K562 (cell line): ENCODE results near the gene GNG14. TPM values are rescaled to one million over a fixed set of nuclear protein-coding genes. Genes with fewer than 3 reads are reported as not detected.
A peak's percentile ranks its signal among the peaks of the same experiment; 100 is the strongest.

Source experiments
- BRF1 ChIP-seq: IDR thresholded peaks from 3 replicates; pipeline ENCODE4 v1.6.1; 2011; ENCODE audit warnings: borderline replicate concordance, mild to moderate bottlenecking; ENCODE audit not compliant: insufficient read length; ENCODE audit errors: extremely low read depth
- CHD2 ChIP-seq: IDR thresholded peaks from 2 replicates; pipeline ENCODE4 v1.6.1; 2011; ENCODE audit warnings: low read depth, low read length
- E2F6 ChIP-seq, 2 experiments: IDR thresholded peaks; 2 replicates each; pipeline ENCODE4 v1.6.1; 2011; ENCODE audit warnings: borderline replicate concordance in 1 of 2, control low read depth in 1 of 2, low read depth in 1 of 2, low read length in 1 of 2, mild to moderate bottlenecking in 1 of 2, mixed read lengths in 1 of 2, moderate library complexity in 1 of 2; ENCODE audit not compliant: insufficient read depth in 1 of 2, insufficient read length in 1 of 2, poor library complexity in 1 of 2, severe bottlenecking in 1 of 2; ENCODE audit errors: extremely low read depth in 1 of 2
- ESRRA ChIP-seq: fragments of 450-650 bp; IDR thresholded peaks from 2 replicates; pipeline ENCODE4 v1.6.1; 2014; ENCODE audit warnings: low read depth, mild to moderate bottlenecking, moderate library complexity, borderline replicate concordance
- FOXM1 ChIP-seq, 2 experiments: fragments of 450-650 bp in 1 of 2; sonication (generic) in 1 of 2; formaldehyde crosslinking in 1 of 2; IDR thresholded peaks; 2 replicates each; pipeline versions ENCODE4 v1.6.1 to v1.9.0; 2017 to 2022; ENCODE audit warnings: low read depth in 2 of 2, mild to moderate bottlenecking in 2 of 2, missing genetic modification reagents in 1 of 2, moderate library complexity in 1 of 2
- GTF2A2 ChIP-seq: IDR thresholded peaks from 2 replicates; pipeline ENCODE4 v1.6.1; 2016; ENCODE audit warnings: mild to moderate bottlenecking, missing genetic modification characterization, missing compliant biosample characterization
- HDAC8 ChIP-seq: fragments of 450-650 bp; IDR thresholded peaks from 2 replicates; pipeline ENCODE4 v1.6.1; 2016; ENCODE audit warnings: mild to moderate bottlenecking, missing genetic modification characterization, moderate library complexity, missing compliant biosample characterization
- HDGF ChIP-seq: fragments of 450-650 bp; IDR thresholded peaks from 2 replicates; pipeline ENCODE4 v1.6.1; 2016
- HMG20A ChIP-seq: fragments of 450-650 bp; formaldehyde crosslinking; conservative IDR thresholded peaks from 2 replicates; pipeline ENCODE4 v1.4.0; 2020; ENCODE audit warnings: mild to moderate bottlenecking, mixed read lengths
- HNRNPK ChIP-seq: fragments of 200-400 bp; formaldehyde crosslinking; IDR thresholded peaks from one replicate; pipeline ENCODE4 v1.6.1; 2018; ENCODE audit warnings: mild to moderate bottlenecking, low read depth, low read length; ENCODE audit not compliant: poor library complexity, severe bottlenecking
- JUN ChIP-seq, 2 experiments: sonication (generic) in 1 of 2; formaldehyde crosslinking in 1 of 2; IDR thresholded peaks; 2 replicates each; pipeline versions ENCODE4 v1.6.1 to v1.8.0; 2012 to 2022; ENCODE audit warnings: borderline replicate concordance in 2 of 2, mild to moderate bottlenecking in 2 of 2, improper control_type of control experiment in 1 of 2, low read depth in 1 of 2, low read length in 1 of 2, missing genetic modification reagents in 1 of 2
- KLF16 ChIP-seq: IDR thresholded peaks from 2 replicates; pipeline ENCODE4 v1.6.1; 2016; ENCODE audit warnings: antibody characterized with exemption
- L3MBTL2 ChIP-seq: fragments of 450-650 bp; IDR thresholded peaks from 2 replicates; pipeline ENCODE4 v1.6.1; 2016; ENCODE audit warnings: mild to moderate bottlenecking, moderate library complexity
- MTA2 ChIP-seq: fragments of 450-650 bp; IDR thresholded peaks from 2 replicates; pipeline ENCODE4 v1.6.1; 2016; ENCODE audit warnings: low read depth
- PCBP2 ChIP-seq: fragments of 200-400 bp; formaldehyde crosslinking; IDR thresholded peaks from 2 replicates; pipeline ENCODE4 v1.6.1; 2018; ENCODE audit warnings: low read length, low read depth, mild to moderate bottlenecking, moderate library complexity; ENCODE audit not compliant: poor library complexity, severe bottlenecking
- PURB ChIP-seq: sonication (generic); formaldehyde crosslinking; IDR thresholded peaks from 2 replicates; pipeline ENCODE4 v1.9.0; 2021; ENCODE audit warnings: low read depth, mild to moderate bottlenecking, missing genetic modification reagents
- SMAD4 ChIP-seq: fragments of 250-450 bp; sonication (Bioruptor Pico); conservative IDR thresholded peaks from 2 replicates; pipeline ENCODE4 v1.8.0; 2021; ENCODE audit warnings: inconsistent platforms, mild to moderate bottlenecking, moderate library complexity
- ZFP30 ChIP-seq: fragments of 250-450 bp; sonication (Bioruptor Pico); IDR thresholded peaks from 2 replicates; pipeline ENCODE4 v1.8.0; 2022; ENCODE audit warnings: moderate library complexity, mild to moderate bottlenecking, inconsistent platforms, borderline replicate concordance
- ZNF212 ChIP-seq: fragments of 450-650 bp; formaldehyde crosslinking; IDR thresholded peaks from 2 replicates; pipeline ENCODE4 v1.4.0; 2020; ENCODE audit warnings: mild to moderate bottlenecking
- ZNF507 ChIP-seq: conservative IDR thresholded peaks from 2 replicates; pipeline ENCODE4 v1.6.1; 2017; ENCODE audit warnings: missing genetic modification characterization, missing compliant biosample characterization
- ZNF780A ChIP-seq: fragments of 250-450 bp; sonication (Bioruptor Pico); IDR thresholded peaks from 2 replicates; pipeline ENCODE4 v1.5.0; 2021; ENCODE audit warnings: mild to moderate bottlenecking
- polyA plus RNA-seq, 8 experiments: library from polyadenylated mRNA; depleted of rRNA in 4 of 8; stranded (reverse) in 5 of 8; unstranded in 3 of 8; fragments of >200 nt; fragmentation: Nextera tagmentation in 2 of 8; fragmentation: Illumina TruSeq in 1 of 8; extraction: Ambion mirVana in 2 of 8; extraction: Trizol in 1 of 8; gene quantifications; 2 replicates each; pipeline versions ENCODE4 v1.2.1 to v1.2.3, GENCODE V29; 2011 to 2014; ENCODE audit warnings: inconsistent platforms in 1 of 8, missing spikeins in 1 of 8
- total RNA-seq, 7 experiments: library from RNA; depleted of rRNA in 6 of 7; stranded (reverse); fragments of >200 nt in 6 of 7; fragmentation: Illumina TruSeq in 2 of 7; extraction: Trizol in 2 of 7; gene quantifications; 2 replicates each; pipeline versions ENCODE4 v1.2.1 to v1.2.3, GENCODE V29; 2011 to 2021; ENCODE audit warnings: low replicate concordance in 1 of 7
- TF ChIP-seq, protein P1 (sequence below): fragments of 450-650 bp; IDR thresholded peaks from 2 replicates; pipeline ENCODE4 v1.6.1; 2018; ENCODE audit warnings: mild to moderate bottlenecking, low read depth; ENCODE audit not compliant: partially characterized antibody
- TF ChIP-seq, protein P2 (sequence below): sonication (generic); formaldehyde crosslinking; IDR thresholded peaks from 2 replicates; pipeline ENCODE4 v1.8.1; 2023; ENCODE audit warnings: mild to moderate bottlenecking, missing genetic modification reagents

The GNG14 gene
- total and polyA plus RNA-seq, 9 of the 15 experiments (the other 6 are each of a cell fraction or from before 2014, with no cell fraction given), result not detected

DNA sequence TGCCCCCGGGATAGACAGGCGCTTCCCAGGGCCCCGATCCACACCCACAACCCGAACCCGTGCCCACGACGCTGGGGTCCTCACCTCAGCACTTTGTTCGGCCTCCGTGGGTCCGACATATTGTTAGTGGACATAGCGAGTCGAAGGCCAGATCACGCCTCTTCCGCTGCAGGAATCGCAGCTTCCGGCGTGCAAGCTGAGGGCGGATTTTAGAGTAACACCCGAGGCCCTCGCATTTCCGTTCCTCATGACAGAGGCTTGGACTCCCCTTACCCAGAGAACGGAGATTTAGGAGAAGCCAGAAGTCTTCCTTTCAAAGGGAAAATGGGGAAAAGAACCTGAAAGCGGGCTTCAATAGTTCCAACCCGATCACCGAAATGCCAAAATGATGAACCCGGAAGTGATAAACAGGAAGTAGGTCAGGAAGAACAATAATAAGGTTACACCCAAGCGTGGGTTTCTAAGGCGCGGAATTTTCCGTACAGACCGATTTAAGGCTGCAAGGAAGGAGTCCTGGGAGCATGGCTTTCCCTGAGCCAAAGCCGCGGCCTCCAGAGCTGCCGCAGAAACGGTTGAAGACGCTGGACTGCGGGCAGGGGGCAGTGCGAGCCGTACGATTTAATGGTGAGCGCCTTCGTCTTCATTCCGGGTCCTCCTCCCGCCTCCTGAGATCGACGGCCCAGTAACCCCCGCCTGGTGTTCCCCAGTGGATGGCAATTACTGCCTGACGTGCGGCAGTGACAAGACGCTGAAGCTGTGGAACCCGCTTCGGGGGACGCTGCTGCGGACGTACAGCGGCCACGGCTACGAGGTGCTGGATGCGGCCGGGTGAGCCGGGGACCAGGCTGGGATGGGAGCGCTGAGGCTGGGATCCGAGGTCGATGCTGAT lies 18.3 kb upstream of the GNG14 start (continued):
- TF ChIP-seq CHD2 (no peak), ZNF780A (CRISPR knock-in tag) (no peak), PCBP2 (no peak), SMAD4 (CRISPR knock-in tag) (peak; percentile 34; the same call in 1 of the 2 replicates), HMG20A (no peak), ESRRA (peak; percentile 57; the same call in 1 of the 2 replicates), GTF2A2 (tag) (no peak; the same call in 1 of the 2 replicates), MTA2 (peak; percentile 40; the same call in 1 of the 2 replicates), ZFP30 (CRISPR knock-in tag) (no peak), FOXM1 (IDR thresholded peaks at IDR 0.05; ENCODE audit: low read depth) (peak; percentile 69), FOXM1 (CRISPR knock-in tag; IDR thresholded peaks at IDR 0.05; ENCODE audit: low read depth) (no peak), HNRNPK (no peak), L3MBTL2 (peak; percentile 73; the same call in 1 of the 2 replicates), HDGF (no peak), PURB (CRISPR knock-in tag) (no peak), ZNF507 (no peak), KLF16 (no peak), E2F6 (IDR thresholded peaks at IDR 0.05; ENCODE audit: borderline replicate concordance in 1 of 2, extremely low read depth in 1 of 2, insufficient read depth in 1 of 2, insufficient read length in 1 of 2, low read depth in 1 of 2, low read length in 1 of 2, poor library complexity in 1 of 2, severe bottlenecking in 1 of 2) (peak in 1 of 2 experiments; percentile 19), HDAC8 (no peak), BRF1 (no peak), ZNF212 (CRISPR knock-in tag) (no peak), JUN (IDR thresholded peaks at IDR 0.05; ENCODE audit: borderline replicate concordance, low read depth, low read length) (peak; percentile 14; the same call in 1 of the 2 replicates), JUN (CRISPR knock-in tag; IDR thresholded peaks at IDR 0.05; ENCODE audit: borderline replicate concordance) (no peak)
- TF ChIP-seq, protein P1, sequence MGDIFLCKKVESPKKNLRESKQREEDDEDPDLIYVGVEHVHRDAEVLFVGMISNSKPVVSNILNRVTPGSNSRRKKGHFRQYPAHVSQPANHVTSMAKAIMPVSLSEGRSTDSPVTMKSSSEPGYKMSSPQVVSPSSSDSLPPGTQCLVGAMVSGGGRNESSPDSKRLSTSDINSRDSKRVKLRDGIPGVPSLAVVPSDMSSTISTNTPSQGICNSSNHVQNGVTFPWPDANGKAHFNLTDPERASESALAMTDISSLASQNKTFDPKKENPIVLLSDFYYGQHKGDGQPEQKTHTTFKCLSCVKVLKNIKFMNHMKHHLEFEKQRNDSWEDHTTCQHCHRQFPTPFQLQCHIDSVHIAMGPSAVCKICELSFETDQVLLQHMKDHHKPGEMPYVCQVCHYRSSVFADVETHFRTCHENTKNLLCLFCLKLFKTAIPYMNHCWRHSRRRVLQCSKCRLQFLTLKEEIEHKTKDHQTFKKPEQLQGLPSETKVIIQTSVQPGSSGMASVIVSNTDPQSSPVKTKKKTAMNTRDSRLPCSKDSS, result no peak
- TF ChIP-seq, protein P2, sequence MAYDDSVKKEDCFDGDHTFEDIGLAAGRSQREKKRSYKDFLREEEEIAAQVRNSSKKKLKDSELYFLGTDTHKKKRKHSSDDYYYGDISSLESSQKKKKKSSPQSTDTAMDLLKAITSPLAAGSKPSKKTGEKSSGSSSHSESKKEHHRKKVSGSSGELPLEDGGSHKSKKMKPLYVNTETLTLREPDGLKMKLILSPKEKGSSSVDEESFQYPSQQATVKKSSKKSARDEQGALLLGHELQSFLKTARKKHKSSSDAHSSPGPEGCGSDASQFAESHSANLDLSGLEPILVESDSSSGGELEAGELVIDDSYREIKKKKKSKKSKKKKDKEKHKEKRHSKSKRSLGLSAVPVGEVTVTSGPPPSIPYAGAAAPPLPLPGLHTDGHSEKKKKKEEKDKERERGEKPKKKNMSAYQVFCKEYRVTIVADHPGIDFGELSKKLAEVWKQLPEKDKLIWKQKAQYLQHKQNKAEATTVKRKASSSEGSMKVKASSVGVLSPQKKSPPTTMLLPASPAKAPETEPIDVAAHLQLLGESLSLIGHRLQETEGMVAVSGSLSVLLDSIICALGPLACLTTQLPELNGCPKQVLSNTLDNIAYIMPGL (CRISPR knock-in tag), result no peak
